HepG2 (cell line): ENCODE results near the gene NECTIN2. TPM values are rescaled to one million over a fixed set of nuclear protein-coding genes. Genes with fewer than 3 reads are reported as not detected.

Experiments used
- ATAC-seq: fragments of 200-7000 bp; cut with Tn5 transposase; 3 replicates; pipeline ENCODE4 v1.9.1; 2020; ENCODE audit warnings: mild to moderate bottlenecking, moderate library complexity
- BruUV-seq: library from RNA; stranded (reverse); fragments of 400-500 nt; replicated peaks from 2 replicates; lab custom pipeline; 2021; lab: Mats Ljungman, UMichigan
- CTCF ChIA-PET: fragments of 300-600 bp; formaldehyde crosslinking; extraction: SDS; loops from one replicate; lab custom pipeline; 2021; ENCODE audit warnings: low total read pairs, inconsistent platforms, low intra/inter-chr PET ratio; lab: Yijun Ruan, JAX
- POLR2A ChIA-PET: fragments of 350-600 bp; sonication (Branson Sonifier 250); formaldehyde crosslinking; loops from one replicate; lab custom pipeline; 2020; ENCODE audit warnings: antibody characterized with exemption, inconsistent platforms; lab: Yijun Ruan, JAX
- DNase-seq: peaks from one replicate; pipeline ENCODE4 v3.0.0-alpha.2; 2015; ENCODE audit warnings: low spot score
- FAIRE-seq: peaks from 3 replicates; lab custom pipeline; 2011; peaks lifted over from hg19 to GRCh38; lab: Jason Lieb, UNC
- H2AFZ ChIP-seq: one replicate; pipeline ENCODE4 v1.6.1; 2011; ENCODE audit warnings: low read length, inconsistent platforms
- H3K27ac ChIP-seq: fragments of 300-600 bp; 3 replicates; pipeline ENCODE4 v1.8.0; 2011; ENCODE audit warnings: mixed run types, mild to moderate bottlenecking, mixed read lengths, low read length, inconsistent platforms; ENCODE audit not compliant: insufficient read depth; ENCODE audit errors: extremely low read length
- H3K27me3 ChIP-seq, 2 experiments: fragments of 200-600 bp in 1 of 2; 2 replicates in 1 of 2; 3 replicates in 1 of 2; pipeline versions ENCODE4 v1.6.0 to v1.8.0; 2011; ENCODE audit warnings: low read length in 2 of 2, mild to moderate bottlenecking in 2 of 2, moderate library complexity in 2 of 2, inconsistent platforms in 1 of 2; ENCODE audit not compliant: insufficient read depth in 2 of 2, control insufficient read depth in 1 of 2
- H3K36me3 ChIP-seq, 2 experiments: fragments of 200-600 bp in 1 of 2; replicated peaks in 1 of 2; 2 replicates in 1 of 2; 3 replicates in 1 of 2; pipeline versions ENCODE4 v1.5.1 to v1.8.0; 2011; ENCODE audit warnings: low read length in 2 of 2, inconsistent platforms in 1 of 2; ENCODE audit not compliant: insufficient read depth in 2 of 2, control insufficient read depth in 1 of 2
- H3K4me1 ChIP-seq: 2 replicates; pipeline ENCODE4 v1.5.1; 2012; ENCODE audit warnings: low read length, inconsistent platforms; ENCODE audit not compliant: insufficient read depth
- H3K4me2 ChIP-seq: 2 replicates; pipeline ENCODE4 v1.6.0; 2011; ENCODE audit warnings: low read depth, low read length, inconsistent platforms
- H3K4me3 ChIP-seq, 3 experiments: fragments of 200-600 bp in 1 of 3; sonication (generic), shearing (Covaris generic) in 1 of 3; replicated peaks in 1 of 3; 2 replicates each; pipeline ENCODE4 v1.5.1; 2011 to 2016; ENCODE audit warnings: low read length in 3 of 3, inconsistent platforms in 2 of 3, low read depth in 2 of 3, mild to moderate bottlenecking in 2 of 3, control low read depth in 1 of 3, mixed read lengths in 1 of 3; ENCODE audit not compliant: insufficient read depth in 1 of 3
- H3K79me2 ChIP-seq: one replicate; pipeline ENCODE4 v1.6.1; 2011; ENCODE audit warnings: low read length, inconsistent platforms; ENCODE audit not compliant: insufficient read depth
- H3K9ac ChIP-seq: 2 replicates; pipeline ENCODE4 v1.6.0; 2011; ENCODE audit warnings: mild to moderate bottlenecking, low read depth, low read length, inconsistent platforms; ENCODE audit not compliant: insufficient read depth
- H3K9me3 ChIP-seq: 2 replicates; pipeline ENCODE4 v1.5.1; 2012; ENCODE audit warnings: mild to moderate bottlenecking, low read length
- H4K20me1 ChIP-seq: 2 replicates; pipeline ENCODE4 v1.6.0; 2011; ENCODE audit warnings: inconsistent platforms, mild to moderate bottlenecking, low read length, moderate library complexity; ENCODE audit not compliant: insufficient read depth
- GFI1 ChIP-seq: sonication (generic); formaldehyde crosslinking; IDR thresholded peaks from 2 replicates; pipeline ENCODE4 v1.5.0; 2020; ENCODE audit warnings: missing genetic modification reagents, mild to moderate bottlenecking, borderline replicate concordance
- KDM1A ChIP-seq: IDR thresholded peaks from 2 replicates; pipeline ENCODE4 v1.6.1; 2016; ENCODE audit warnings: missing compliant biosample characterization
- POLR2G ChIP-seq: fragments of 200-400 bp; formaldehyde crosslinking; IDR thresholded peaks from 2 replicates; pipeline ENCODE4 v1.6.1; 2018; ENCODE audit warnings: mild to moderate bottlenecking, low read depth, low read length, moderate library complexity
- PRMT3 ChIP-seq: sonication (generic); formaldehyde crosslinking; IDR thresholded peaks from 2 replicates; pipeline ENCODE4 v1.8.1; 2022; ENCODE audit warnings: low read depth, mild to moderate bottlenecking, moderate library complexity, missing genetic modification reagents, borderline replicate concordance
- ZSCAN29 ChIP-seq: sonication (generic); formaldehyde crosslinking; conservative IDR thresholded peaks from 2 replicates; pipeline ENCODE4 v1.4.0; 2020; ENCODE audit warnings: mild to moderate bottlenecking, missing genetic modification reagents
- WGBS: methylation state at CpG from one replicate; pipeline ENCODE4 v1.1.6; 2017; ENCODE audit warnings: low lambda C conversion rate; 5-methylcytosine and 5-hydroxymethylcytosine counted together
- in situ Hi-C: cut with HindIII; loops from 2 replicates; pipeline ENCODE4 v1.10.0; 2017; ENCODE audit warnings: low pct_unique_long_range_greater_than_20kb; ENCODE audit not compliant: extremely low pct_ligation_motif_present
- intact Hi-C: fragments of 100-400 bp; cut with micrococcal nuclease; formaldehyde crosslinking; loops from one replicate; pipeline ENCODE4 v1.10.0; 2022; ENCODE audit not compliant: unreplicated experiment
- polyA plus RNA-seq, 8 experiments: library from polyadenylated mRNA; depleted of rRNA in 3 of 8; stranded (reverse) in 7 of 8; unstranded in 1 of 8; fragments of >200 nt; fragmentation: Illumina TruSeq in 4 of 8; extraction: Trizol in 4 of 8; gene quantifications; 2 replicates each; pipeline versions ENCODE4 v1.2.1 to v1.2.3, GENCODE V29; 2011 to 2016; ENCODE audit warnings: low read depth in 4 of 8, missing spikeins in 1 of 8, mixed read lengths in 1 of 8; ENCODE audit not compliant: insufficient read depth in 1 of 8
- total RNA-seq, 5 experiments: library from RNA; depleted of rRNA; stranded (reverse); fragments of >200 nt; fragmentation: Illumina TruSeq; extraction: Trizol; gene quantifications; 2 replicates each; pipeline ENCODE4 v1.2.3, GENCODE V29; 2016; ENCODE audit warnings: low read depth in 1 of 5
- TF ChIP-seq, protein P1 (sequence below), 2 experiments: sonication (generic) in 1 of 2; formaldehyde crosslinking in 1 of 2; IDR thresholded peaks; 2 replicates each; pipeline versions ENCODE4 v1.5.1 to v1.6.1; 2011 to 2020; ENCODE audit warnings: borderline replicate concordance in 1 of 2, low read depth in 1 of 2, low read length in 1 of 2, mild to moderate bottlenecking in 1 of 2, missing genetic modification reagents in 1 of 2, moderate library complexity in 1 of 2
- TF ChIP-seq, protein P2 (sequence below): sonication (generic); formaldehyde crosslinking; IDR thresholded peaks from one replicate; pipeline ENCODE4 v1.5.1; 2020; ENCODE audit warnings: mild to moderate bottlenecking, missing genetic modification reagents; ENCODE audit errors: not compliant biosample characterization
- TF ChIP-seq, protein P3 (sequence below): sonication (generic); IDR thresholded peaks from 2 replicates; pipeline ENCODE4 v1.6.1; 2016; ENCODE audit warnings: low read depth, borderline replicate concordance
- TF ChIP-seq, protein P4 (sequence below): sonication (generic); formaldehyde crosslinking; IDR thresholded peaks from 2 replicates; pipeline ENCODE4 v1.8.0; 2022; ENCODE audit warnings: low read depth, missing genetic modification reagents

Gene NECTIN2
- total and polyA plus RNA-seq, 2 of the 13 experiments (the other 11 are each of a cell fraction or from before 2014, with no cell fraction given) = 75.4 to 114 TPM

DNA sequence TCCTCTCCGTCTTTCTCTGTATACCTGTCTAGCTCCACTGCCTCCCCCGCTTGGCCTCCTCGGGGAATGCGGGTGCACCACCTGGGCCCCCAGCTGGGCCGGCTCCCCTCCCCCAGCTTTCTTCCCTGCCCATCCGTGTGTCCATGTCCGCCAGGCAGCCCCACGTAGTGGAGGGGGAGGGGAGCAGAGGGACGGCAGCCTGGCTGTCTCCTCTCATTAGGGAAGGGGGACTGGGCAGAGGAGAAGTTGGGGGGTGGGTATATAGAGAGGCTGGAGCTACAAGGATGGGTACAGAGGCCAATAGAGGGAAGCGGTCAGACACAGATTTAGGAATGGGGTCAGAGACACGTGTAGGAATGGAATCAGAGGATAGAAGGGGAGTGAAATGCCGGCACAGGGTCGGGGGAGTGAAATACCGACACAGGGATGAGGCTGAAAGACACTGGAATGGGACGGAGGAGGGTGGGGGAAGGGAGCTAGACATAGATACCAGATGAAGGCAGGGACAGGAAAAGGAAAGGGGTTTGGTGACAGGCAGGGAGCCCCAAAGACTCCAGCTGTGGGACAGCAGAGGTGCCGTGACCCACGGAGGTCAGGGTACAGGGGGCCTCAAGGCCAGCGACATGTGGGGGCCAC lies 2.8 kb downstream of the NECTIN2 start:
- in situ Hi-C loops (loop anchor here (5.0 to 10.0 kb wide), 2 partner anchors 54 to 162 kb away; no protein-coding TSS in a partner anchor), intact Hi-C loops (loop anchor here (10.0 kb wide), 1 partner anchor 106 kb away; the partner anchor contains the start of gene CLPTM1)
- Histone ChIP-seq H3K4me3 (peak overlapping the region; percentile 76 to 95 (median 84); a peak in 5 of 6 replicates), H3K36me3 (peaks cover 3 to 10% of the 10 kb centered on the region in 2 experiments; a peak in 3 of 5 replicates), H3K9me3 (no peaks in the 10 kb centered on the region), H3K9ac (peak overlapping the region; percentile 100), H3K4me2 (peak overlapping the region; percentile 95), H3K27me3 (no peaks in the 10 kb centered on the region; a peak in 1 of 5 replicates), H2AFZ (no peak overlapping the region), H3K79me2 (peaks cover 72% of the 10 kb centered on the region), H3K4me1 (peaks cover 46% of the 10 kb centered on the region), H3K27ac (peak overlapping the region; percentile 95), H4K20me1 (peaks cover 41% of the 10 kb centered on the region)
- no TSS peak for BruUV-seq
- DNase-seq (no peak), ATAC-seq (no peak), FAIRE-seq (no peak)
- POLR2A ChIA-PET = interaction anchor here (1.1 to 3.1 kb wide), 4 partner anchors 9 to 41 kb away, joined by 3 to 9 read pairs (median 5); partner anchors contain the start of gene TOMM40
- WGBS = 33% methylated on average over 18 of the region's 18 CpGs
- CTCF ChIA-PET = no interaction called here
- no peak for TF ChIP-seq ZSCAN29 (CRISPR knock-in tag)
- TF ChIP-seq KDM1A (CRISPR knock-in tag) = no peak
- TF ChIP-seq GFI1 (CRISPR knock-in tag) = no peak
- TF ChIP-seq PRMT3 (CRISPR knock-in tag) = no peak
- TF ChIP-seq, protein P1, sequence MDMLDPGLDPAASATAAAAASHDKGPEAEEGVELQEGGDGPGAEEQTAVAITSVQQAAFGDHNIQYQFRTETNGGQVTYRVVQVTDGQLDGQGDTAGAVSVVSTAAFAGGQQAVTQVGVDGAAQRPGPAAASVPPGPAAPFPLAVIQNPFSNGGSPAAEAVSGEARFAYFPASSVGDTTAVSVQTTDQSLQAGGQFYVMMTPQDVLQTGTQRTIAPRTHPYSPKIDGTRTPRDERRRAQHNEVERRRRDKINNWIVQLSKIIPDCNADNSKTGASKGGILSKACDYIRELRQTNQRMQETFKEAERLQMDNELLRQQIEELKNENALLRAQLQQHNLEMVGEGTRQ (IDR thresholded peaks at IDR 0.05; ENCODE audit: low read depth, low read length) = no peak
- TF ChIP-seq, protein P1 (CRISPR knock-in tag; IDR thresholded peaks at IDR 0.05; ENCODE audit: borderline replicate concordance) = no peak
- TF ChIP-seq, protein P2, sequence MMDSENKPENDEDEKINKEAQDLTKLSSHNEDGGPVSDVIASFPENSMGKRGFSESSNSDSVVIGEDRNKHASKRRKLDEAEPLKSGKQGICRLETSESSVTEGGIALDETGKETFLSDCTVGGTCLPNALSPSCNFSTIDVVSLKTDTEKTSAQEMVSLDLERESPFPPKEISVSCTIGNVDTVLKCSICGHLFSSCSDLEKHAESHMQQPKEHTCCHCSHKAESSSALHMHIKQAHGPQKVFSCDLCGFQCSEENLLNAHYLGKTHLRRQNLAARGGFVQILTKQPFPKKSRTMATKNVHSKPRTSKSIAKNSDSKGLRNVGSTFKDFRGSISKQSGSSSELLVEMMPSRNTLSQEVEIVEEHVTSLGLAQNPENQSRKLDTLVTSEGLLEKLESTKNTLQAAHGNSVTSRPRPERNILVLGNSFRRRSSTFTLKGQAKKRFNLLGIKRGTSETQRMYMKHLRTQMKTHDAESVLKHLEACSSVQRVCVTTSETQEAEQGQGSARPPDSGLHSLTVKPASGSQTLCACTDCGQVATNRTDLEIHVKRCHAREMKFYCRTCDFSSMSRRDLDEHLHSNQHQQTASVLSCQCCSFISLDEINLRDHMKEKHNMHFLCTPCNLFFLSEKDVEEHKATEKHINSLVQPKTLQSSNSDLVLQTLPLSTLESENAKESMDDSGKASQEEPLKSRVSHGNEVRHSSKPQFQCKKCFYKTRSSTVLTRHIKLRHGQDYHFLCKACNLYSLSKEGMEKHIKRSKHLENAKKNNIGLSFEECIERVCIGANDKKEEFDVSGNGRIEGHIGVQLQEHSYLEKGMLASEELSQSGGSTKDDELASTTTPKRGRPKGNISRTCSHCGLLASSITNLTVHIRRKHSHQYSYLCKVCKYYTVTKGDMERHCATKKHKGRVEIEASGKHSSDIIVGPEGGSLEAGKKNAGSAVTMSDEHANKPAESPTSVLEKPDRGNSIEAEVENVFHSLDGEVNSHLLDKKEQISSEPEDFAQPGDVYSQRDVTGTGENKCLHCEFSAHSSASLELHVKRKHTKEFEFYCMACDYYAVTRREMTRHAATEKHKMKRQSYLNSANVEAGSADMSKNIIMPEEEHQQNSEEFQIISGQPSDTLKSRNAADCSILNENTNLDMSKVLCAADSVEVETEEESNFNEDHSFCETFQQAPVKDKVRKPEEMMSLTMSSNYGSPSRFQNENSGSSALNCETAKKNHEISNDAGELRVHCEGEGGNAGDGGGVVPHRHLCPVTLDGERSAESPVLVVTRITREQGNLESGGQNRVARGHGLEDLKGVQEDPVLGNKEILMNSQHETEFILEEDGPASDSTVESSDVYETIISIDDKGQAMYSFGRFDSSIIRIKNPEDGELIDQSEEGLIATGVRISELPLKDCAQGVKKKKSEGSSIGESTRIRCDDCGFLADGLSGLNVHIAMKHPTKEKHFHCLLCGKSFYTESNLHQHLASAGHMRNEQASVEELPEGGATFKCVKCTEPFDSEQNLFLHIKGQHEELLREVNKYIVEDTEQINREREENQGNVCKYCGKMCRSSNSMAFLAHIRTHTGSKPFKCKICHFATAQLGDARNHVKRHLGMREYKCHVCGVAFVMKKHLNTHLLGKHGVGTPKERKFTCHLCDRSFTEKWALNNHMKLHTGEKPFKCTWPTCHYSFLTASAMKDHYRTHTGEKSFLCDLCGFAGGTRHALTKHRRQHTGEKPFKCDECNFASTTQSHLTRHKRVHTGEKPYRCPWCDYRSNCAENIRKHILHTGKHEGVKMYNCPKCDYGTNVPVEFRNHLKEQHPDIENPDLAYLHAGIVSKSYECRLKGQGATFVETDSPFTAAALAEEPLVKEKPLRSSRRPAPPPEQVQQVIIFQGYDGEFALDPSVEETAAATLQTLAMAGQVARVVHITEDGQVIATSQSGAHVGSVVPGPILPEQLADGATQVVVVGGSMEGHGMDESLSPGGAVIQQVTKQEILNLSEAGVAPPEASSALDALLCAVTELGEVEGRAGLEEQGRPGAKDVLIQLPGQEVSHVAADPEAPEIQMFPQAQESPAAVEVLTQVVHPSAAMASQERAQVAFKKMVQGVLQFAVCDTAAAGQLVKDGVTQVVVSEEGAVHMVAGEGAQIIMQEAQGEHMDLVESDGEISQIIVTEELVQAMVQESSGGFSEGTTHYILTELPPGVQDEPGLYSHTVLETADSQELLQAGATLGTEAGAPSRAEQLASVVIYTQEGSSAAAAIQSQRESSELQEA (CRISPR knock-in tag) = no peak
- TF ChIP-seq, protein P3, sequence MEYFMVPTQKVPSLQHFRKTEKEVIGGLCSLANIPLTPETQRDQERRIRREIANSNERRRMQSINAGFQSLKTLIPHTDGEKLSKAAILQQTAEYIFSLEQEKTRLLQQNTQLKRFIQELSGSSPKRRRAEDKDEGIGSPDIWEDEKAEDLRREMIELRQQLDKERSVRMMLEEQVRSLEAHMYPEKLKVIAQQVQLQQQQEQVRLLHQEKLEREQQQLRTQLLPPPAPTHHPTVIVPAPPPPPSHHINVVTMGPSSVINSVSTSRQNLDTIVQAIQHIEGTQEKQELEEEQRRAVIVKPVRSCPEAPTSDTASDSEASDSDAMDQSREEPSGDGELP = peak; percentile 37; the same call in 1 of the 2 replicates
- TF ChIP-seq, protein P4, sequence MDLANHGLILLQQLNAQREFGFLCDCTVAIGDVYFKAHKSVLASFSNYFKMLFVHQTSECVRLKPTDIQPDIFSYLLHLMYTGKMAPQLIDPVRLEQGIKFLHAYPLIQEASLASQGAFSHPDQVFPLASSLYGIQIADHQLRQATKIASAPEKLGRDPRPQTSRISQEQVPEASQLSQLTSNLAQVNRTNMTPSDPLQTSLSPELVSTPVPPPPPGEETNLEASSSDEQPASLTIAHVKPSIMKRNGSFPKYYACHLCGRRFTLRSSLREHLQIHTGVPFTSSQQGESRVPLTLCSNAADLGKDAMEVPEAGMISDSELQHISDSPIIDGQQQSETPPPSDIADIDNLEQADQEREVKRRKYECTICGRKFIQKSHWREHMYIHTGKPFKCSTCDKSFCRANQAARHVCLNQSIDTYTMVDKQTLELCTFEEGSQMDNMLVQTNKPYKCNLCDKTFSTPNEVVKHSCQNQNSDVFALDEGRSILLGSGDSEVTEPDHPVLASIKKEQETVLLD = no peak
- no peak for TF ChIP-seq POLR2G
